Activated B cell treated with CpG ODN at 0.5 μM for 24 hours (primary cell): ENCODE data around the gene PLCD4. TPM values are rescaled to one million over a fixed set of nuclear protein-coding genes. Genes with fewer than 3 reads are reported as not detected.

Experiments used
- ATAC-seq: fragments of 200-7000 bp; cut with Tn5 transposase; one replicate; pipeline ENCODE4 v1.10.0; 2021; ENCODE audit warnings: low read depth, mild to moderate bottlenecking, moderate library complexity
- CTCF ChIA-PET: fragments of 350-600 bp; sonication (Branson Sonifier 250); formaldehyde crosslinking; loops from one replicate; lab custom pipeline; 2021; ENCODE audit warnings: antibody characterized with exemption; lab: Charles Lee
- POLR2A ChIA-PET: fragments of 350-600 bp; sonication (Branson Sonifier 250); formaldehyde crosslinking; loops from one replicate; lab custom pipeline; 2021; ENCODE audit warnings: antibody characterized with exemption; lab: Charles Lee
- DNase-seq: peaks from one replicate; pipeline ENCODE4 v3.0.0; 2022
- H3K27ac Mint-ChIP-seq: one replicate; pipeline ENCODE4 v1.8.0; 2020; ENCODE audit warnings: mixed read lengths
- H3K27me3 Mint-ChIP-seq: one replicate; pipeline ENCODE4 v1.8.0; 2021; ENCODE audit warnings: mixed read lengths
- H3K36me3 Mint-ChIP-seq: one replicate; pipeline ENCODE4 v1.8.0; 2021; ENCODE audit warnings: low read depth, mixed read lengths
- H3K4me1 Mint-ChIP-seq: one replicate; pipeline ENCODE4 v1.8.0; 2021; ENCODE audit warnings: mixed read lengths
- H3K4me3 Mint-ChIP-seq: one replicate; pipeline ENCODE4 v1.8.0; 2020; ENCODE audit warnings: mild to moderate bottlenecking, mixed read lengths
- H3K9me3 Mint-ChIP-seq: one replicate; pipeline ENCODE4 v1.8.0; 2020; ENCODE audit warnings: mixed read lengths
- CTCF ChIP-seq: fragments of 200-600 bp; IDR thresholded peaks from one replicate; pipeline ENCODE4 v1.8.0; 2022; ENCODE audit warnings: antibody characterized with exemption, mild to moderate bottlenecking
- intact Hi-C: fragments of 100-400 bp; cut with micrococcal nuclease; formaldehyde crosslinking; loops from one replicate; pipeline ENCODE4 v1.15.1; 2024
- total RNA-seq: library from RNA; stranded (reverse); gene quantifications from 2 replicates; pipeline ENCODE4 v1.2.3, GENCODE V29; 2022

The PLCD4 gene
- total RNA-seq, 1 donor from 2014 or later, result 0.64 TPM

- intact Hi-C loops, result no loop called here
- ChIA-PET POLR2A (no interaction called here), CTCF (no interaction called here)
- Mint-ChIP-seq H3K9me3 (no peaks in the 10 kb centered on the region), H3K36me3 (peaks cover 80% of the 10 kb centered on the region), H3K4me3 (no peak overlapping the region), H3K4me1 (no peaks in the 10 kb centered on the region), H3K27ac (no peak overlapping the region), H3K27me3 (no peaks in the 10 kb centered on the region)
- DNase-seq, result no peak
- TF ChIP-seq CTCF, result no peak
- ATAC-seq, result no peak
Observed at GRCh38 chr2:218643751-218644310, 36.1 kb downstream of the PLCD4 start.

- Mint-ChIP-seq H3K27ac (no peak overlapping the region), H3K36me3 (peaks cover 81% of the 10 kb centered on the region), H3K27me3 (no peaks in the 10 kb centered on the region), H3K4me1 (no peaks in the 10 kb centered on the region), H3K9me3 (no peaks in the 10 kb centered on the region), H3K4me3 (no peak overlapping the region)
- DNase-seq (no peak), ATAC-seq (no peak)
- no peak for TF ChIP-seq CTCF
- intact Hi-C loops, result loop anchor here (5.0 kb wide), 1 partner anchor 352 kb away; the partner anchor contains the start of gene TMBIM1
- ChIA-PET CTCF (no interaction called here), POLR2A (no interaction called here)
Observed at GRCh38 chr2:218644721-218645120, 37.0 kb downstream of the PLCD4 start.

GRCh38 chr2:218645126-218645525 lies 37.4 kb downstream of the PLCD4 start:
- Mint-ChIP-seq H3K27me3 (no peaks in the 10 kb centered on the region), H3K9me3 (no peaks in the 10 kb centered on the region), H3K4me3 (no peak overlapping the region), H3K36me3 (peaks cover 83% of the 10 kb centered on the region), H3K4me1 (no peaks in the 10 kb centered on the region), H3K27ac (no peak overlapping the region)
- no peak for ATAC-seq
- no peak for DNase-seq
- POLR2A ChIA-PET, result interaction anchor here (0.5 kb wide), 1 partner anchor 45 kb away, joined by 5 read pairs; no protein-coding TSS in a partner anchor
- TF ChIP-seq CTCF, result no peak
- CTCF ChIA-PET, result no interaction called here
- intact Hi-C loops, result loop anchor here (5.0 kb wide), 1 partner anchor 353 kb away; the partner anchor contains the start of gene TMBIM1

GRCh38 chr2:218648088-218648786 lies 40.5 kb downstream of the PLCD4 start:
- TF ChIP-seq CTCF, result no peak
- Mint-ChIP-seq H3K27ac (no peak overlapping the region), H3K36me3 (peaks cover 89% of the 10 kb centered on the region), H3K27me3 (no peaks in the 10 kb centered on the region), H3K9me3 (no peaks in the 10 kb centered on the region), H3K4me1 (no peaks in the 10 kb centered on the region), H3K4me3 (no peak overlapping the region)
- DNase-seq, result peak; percentile 36
- intact Hi-C loops, result loop anchor here (1.0 to 5.0 kb wide), 5 partner anchors 11 to 462 kb away; partner anchors contain the start of genes BCS1L, TMBIM1 and ZNF142
- peak; percentile 88 for ATAC-seq
- POLR2A ChIA-PET, result interaction anchor here (1.5 kb wide), 1 partner anchor 11 kb away, joined by 4 read pairs; the partner anchor contains the start of genes BCS1L and ZNF142
- CTCF ChIA-PET, result interaction anchor here (0.9 to 2.5 kb wide), 8 partner anchors 10 to 241 kb away, joined by 3 to 15 read pairs (median 4); partner anchors contain the start of genes BCS1L and ZNF142

GRCh38 chr2:218648787-218649100 lies 41.0 kb downstream of the PLCD4 start:
- Mint-ChIP-seq H3K27ac (no peak overlapping the region), H3K27me3 (no peaks in the 10 kb centered on the region), H3K9me3 (no peaks in the 10 kb centered on the region), H3K36me3 (peaks cover 89% of the 10 kb centered on the region), H3K4me3 (no peak overlapping the region), H3K4me1 (no peaks in the 10 kb centered on the region)
- CTCF ChIA-PET, result interaction anchor here (0.9 to 2.5 kb wide), 7 partner anchors 10 to 242 kb away, joined by 3 to 15 read pairs (median 3); partner anchors contain the start of genes BCS1L and ZNF142
- POLR2A ChIA-PET, result interaction anchor here (1.5 kb wide), 1 partner anchor 10 kb away, joined by 4 read pairs; the partner anchor contains the start of genes BCS1L and ZNF142
- ATAC-seq (no peak), DNase-seq (no peak)
- intact Hi-C loops, result loop anchor here (1.0 to 5.0 kb wide), 5 partner anchors 11 to 462 kb away; partner anchors contain the start of genes BCS1L, TMBIM1 and ZNF142
- TF ChIP-seq CTCF, result no peak
